Measurements from ENCODE around the gene EIF4B. TPM values are rescaled to one million over a fixed set of nuclear protein-coding genes. Genes with fewer than 3 reads are reported as not detected.

EIF4B gene
- total and polyA plus RNA-seq, 2 of the 13 experiments (the other 11 are each of a cell fraction or from before 2014, with no cell fraction given): 416 to 548 TPM

- TF ChIP-seq NFE2 (CRISPR knock-in tag; IDR thresholded peaks at IDR 0.05) (no peak), TBL1XR1 (IDR thresholded peaks at IDR 0.05; ENCODE audit: borderline replicate concordance, low read length, partially characterized antibody) (no peak), PRPF4 (IDR thresholded peaks at IDR 0.05; ENCODE audit: low read depth, low read length, poor library complexity, severe bottlenecking) (no peak), ZNF12 (CRISPR knock-in tag; IDR thresholded peaks at IDR 0.05) (0 out of 2 replicates have a peak, but pooled peaks have one; percentile 36), ZNF230 (CRISPR knock-in tag; IDR thresholded peaks at IDR 0.05) (no peak), HOXA9 (CRISPR knock-in tag; IDR thresholded peaks at IDR 0.05; ENCODE audit: borderline replicate concordance) (no peak), HIC2 (CRISPR knock-in tag; IDR thresholded peaks at IDR 0.05; ENCODE audit: low read depth) (peak; percentile 47; the same call in 1 of the 2 replicates), ZNF781 (CRISPR knock-in tag; IDR thresholded peaks at IDR 0.05; ENCODE audit: borderline replicate concordance, not compliant biosample characterization) (no peak), ATM (IDR thresholded peaks at IDR 0.05; ENCODE audit: borderline replicate concordance) (no peak), CERS6 (CRISPR knock-in tag; IDR thresholded peaks at IDR 0.05) (no peak), SAFB2 (CRISPR knock-in tag; IDR thresholded peaks at IDR 0.05; ENCODE audit: borderline replicate concordance, low read depth) (0 out of 2 replicates have a peak, but pooled peaks have one; percentile 29), ZNF496 (CRISPR knock-in tag; IDR thresholded peaks at IDR 0.05; ENCODE audit: insufficient replicate concordance) (no peak), JDP2 (CRISPR knock-in tag; IDR thresholded peaks at IDR 0.05; ENCODE audit: borderline replicate concordance) (no peak), E2F5 (CRISPR knock-in tag; conservative IDR thresholded peaks at IDR 0.05) (no peak), ZNF547 (CRISPR knock-in tag; IDR thresholded peaks at IDR 0.05) (no peak; the same call in 1 of the 2 replicates), TFAP4 (IDR thresholded peaks at IDR 0.05; ENCODE audit: borderline replicate concordance, low read depth) (peak; percentile 73; the same call in 1 of the 2 replicates), ZNF30 (CRISPR knock-in tag; IDR thresholded peaks at IDR 0.05) (no peak), ZBTB7B (CRISPR knock-in tag; IDR thresholded peaks at IDR 0.05) (peak; percentile 76; the same call in 1 of the 2 replicates), ZBTB42 (CRISPR knock-in tag; IDR thresholded peaks at IDR 0.05) (no peak), ZNF280D (CRISPR knock-in tag; IDR thresholded peaks at IDR 0.05) (peak; percentile 16; the same call in 1 of the 2 replicates), MEF2D (CRISPR knock-in tag; IDR thresholded peaks at IDR 0.05) (peak; percentile 58; the same call in 1 of the 2 replicates)
Observed at GRCh38 chr12:53051058-53051880, 45.0 kb downstream of the EIF4B start (continued).
